HG03565 (cell line): ENCODE results near the gene SMG5.
"Not testable (repeated sequence)": the region's sequence is repeated elsewhere in the genome, so short reads cannot be mapped to it uniquely, and the experiment has no call there.

Experiments used
- ATAC-seq: cut with Tn5 transposase; IDR thresholded peaks from one replicate; pipeline ENCODE4 v1.9.1; 2021; ENCODE audit warnings: mild to moderate bottlenecking, moderate library complexity; ENCODE audit not compliant: unreplicated experiment

SMG5 gene

GRCh38 chr1:156282479-156283222 is at the start of gene SMG5:
TSS of gene SMG5 (minus strand) at chr1:156282825. CDS start at chr1:156282680, 145 bp downstream.
- peak; percentile 65 for ATAC-seq

DNA sequence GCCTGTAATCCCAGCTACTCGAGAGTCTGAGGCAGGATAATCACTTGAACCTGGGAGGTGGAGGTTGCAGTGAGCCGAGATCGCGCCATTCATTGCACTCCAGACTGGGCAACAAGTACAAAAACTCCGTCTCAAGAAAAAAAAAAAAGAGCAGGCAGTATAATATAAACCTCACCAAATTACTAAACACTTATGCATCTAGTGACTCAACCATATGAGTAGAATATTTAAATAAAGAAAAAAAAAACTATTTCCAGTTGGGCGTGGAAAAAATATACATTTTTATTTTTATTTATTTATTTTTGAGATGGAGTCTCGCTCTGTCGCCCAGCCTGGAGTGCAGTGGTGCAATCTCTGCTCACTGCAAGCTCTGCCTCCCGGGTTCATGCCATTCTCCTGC is 40.6 kb upstream of the SMG5 start:
- not testable (repeated sequence) for ATAC-seq

DNA sequence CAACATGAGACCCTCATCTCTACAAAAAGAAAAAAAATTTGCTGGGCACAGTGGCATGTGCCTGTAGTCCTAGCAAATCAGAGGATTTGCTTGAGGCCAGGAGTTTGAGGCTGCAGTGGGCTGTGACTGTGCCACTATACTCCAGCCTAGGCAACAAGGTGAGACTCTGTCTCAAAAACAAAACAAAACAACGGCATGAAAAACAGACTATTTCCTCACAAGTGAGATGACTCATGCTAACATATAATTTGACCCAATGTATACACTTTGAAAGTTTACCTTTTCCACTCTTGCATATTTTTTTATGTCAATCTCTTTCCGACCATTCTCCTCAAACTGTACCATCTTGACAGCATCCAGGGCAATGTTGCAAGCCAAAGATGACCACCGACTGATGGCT is 37.9 kb upstream of the SMG5 start:
- no peak for ATAC-seq

GRCh38 chr1:156319664-156320063 is 37.0 kb upstream of the SMG5 start:
- ATAC-seq = no peak

- no peak for ATAC-seq
These were observed 34.3 kb upstream of the SMG5 start for GRCh38 chr1:156316909-156317308.

DNA sequence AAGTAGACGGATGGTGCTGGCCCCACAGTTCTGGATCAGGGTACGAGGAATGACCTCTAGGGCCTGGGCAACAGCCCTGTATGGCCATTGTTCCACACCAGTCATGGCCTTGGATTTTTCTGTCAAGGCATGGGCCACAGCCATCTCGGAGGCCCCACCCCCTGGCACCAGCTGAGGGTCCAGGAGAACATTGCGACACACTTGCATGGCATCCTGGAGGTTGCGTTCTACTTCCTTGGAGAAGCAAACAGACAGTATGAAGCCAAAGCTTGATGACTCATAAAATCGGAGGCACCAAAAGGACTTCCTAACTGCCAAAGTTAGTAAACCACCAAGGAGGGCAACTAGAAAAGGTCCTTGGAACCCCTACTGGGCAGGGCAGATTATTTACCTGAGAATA is 28.3 kb upstream of the SMG5 start:
- no peak for ATAC-seq

DNA sequence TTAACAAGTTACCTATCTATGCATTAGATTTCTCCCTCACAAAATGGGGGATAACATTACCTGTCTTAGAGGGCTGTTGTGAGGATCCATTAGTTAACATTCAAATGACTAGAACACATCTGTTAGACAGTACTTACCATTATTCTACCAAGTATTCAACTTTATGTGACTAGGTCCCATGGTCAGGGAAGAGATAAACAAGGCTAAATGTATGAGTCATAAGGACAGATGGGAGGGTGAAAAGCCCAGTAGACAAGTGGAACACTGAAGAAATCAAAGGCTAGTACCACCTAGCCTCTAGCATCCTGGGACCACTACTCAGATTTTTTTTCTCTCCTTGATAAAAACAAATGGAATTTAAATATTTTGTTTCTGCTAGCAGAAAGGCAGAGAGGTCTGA is 25.5 kb upstream of the SMG5 start:
- ATAC-seq = no peak

GRCh38 chr1:156305215-156305614 is 22.6 kb upstream of the SMG5 start:
- no peak for ATAC-seq

- no peak for ATAC-seq
These were observed 20.6 kb upstream of the SMG5 start for GRCh38 chr1:156303241-156303640.

- no peak for ATAC-seq
These were observed 16.3 kb upstream of the SMG5 start, which contains the start of gene VHLL for GRCh38 chr1:156298852-156299357. TSS of gene VHLL (minus strand) at chr1:156299307. CDS start at chr1:156299189, 118 bp downstream.

DNA sequence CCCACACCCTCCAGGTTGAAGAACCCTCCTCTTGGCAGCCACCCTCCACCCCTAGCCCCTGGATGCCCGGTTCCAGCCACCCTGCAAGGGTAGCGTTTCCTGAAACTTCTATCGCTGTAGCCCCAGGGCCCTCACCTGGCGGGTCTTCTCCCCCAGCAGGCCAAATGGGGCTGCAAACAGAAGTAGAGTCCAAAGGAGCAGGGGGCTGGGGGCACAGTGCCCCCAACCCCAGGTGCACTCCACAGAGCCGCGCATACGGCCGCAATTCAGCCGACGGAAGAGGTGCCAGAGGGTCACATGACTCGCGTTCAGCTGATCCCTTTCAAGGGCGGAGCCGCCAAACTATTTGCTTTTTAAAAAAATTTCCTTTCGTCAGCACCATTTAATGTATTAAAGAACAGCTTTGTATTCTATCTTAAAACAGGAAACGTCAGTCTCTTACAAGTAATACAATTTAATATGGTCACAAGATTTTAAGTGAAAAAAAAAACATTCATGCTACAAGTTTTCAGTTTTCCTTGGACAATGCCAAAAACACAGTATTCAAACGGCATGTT is 12.8 kb upstream of the SMG5 start, which contains the start of gene GLMP:
GLMP (minus strand) TSS at position 289 of the 557 bp plus-strand sequence; CDS start at position 255, 34 bp downstream.
- no peak for ATAC-seq

GRCh38 chr1:156293895-156294294 is 11.3 kb upstream of the SMG5 start:
- ATAC-seq = no peak

DNA sequence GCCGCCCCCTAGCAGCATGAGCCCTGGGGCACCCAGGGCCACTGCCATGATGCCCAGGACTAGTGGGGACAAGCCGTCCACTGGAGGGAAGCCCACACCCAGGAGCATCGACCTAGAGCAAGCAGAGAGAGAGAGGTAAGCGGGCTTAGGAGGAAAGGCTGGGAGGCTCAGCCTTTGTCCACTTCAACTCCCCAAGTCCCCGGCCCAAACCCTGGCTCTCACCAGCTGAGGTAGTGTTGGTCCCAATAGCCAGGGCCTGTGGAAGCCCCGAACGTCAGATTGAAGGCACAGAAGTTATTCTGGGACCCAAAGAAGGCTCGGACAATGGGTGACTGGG is 10.4 kb upstream of the SMG5 start:
- ATAC-seq = no peak

GRCh38 chr1:156291226-156292061 is 8.8 kb upstream of the SMG5 start:
- ATAC-seq = no peak

- ATAC-seq = no peak
These were observed 7.2 kb upstream of the SMG5 start for GRCh38 chr1:156289857-156290256.

GRCh38 chr1:156286061-156286460 is 3.4 kb upstream of the SMG5 start:
- ATAC-seq = no peak

GRCh38 chr1:156285437-156285836 is 2.8 kb upstream of the SMG5 start:
- no peak for ATAC-seq

- no peak for ATAC-seq
These were observed 2.1 kb upstream of the SMG5 start for GRCh38 chr1:156284757-156285156.

DNA sequence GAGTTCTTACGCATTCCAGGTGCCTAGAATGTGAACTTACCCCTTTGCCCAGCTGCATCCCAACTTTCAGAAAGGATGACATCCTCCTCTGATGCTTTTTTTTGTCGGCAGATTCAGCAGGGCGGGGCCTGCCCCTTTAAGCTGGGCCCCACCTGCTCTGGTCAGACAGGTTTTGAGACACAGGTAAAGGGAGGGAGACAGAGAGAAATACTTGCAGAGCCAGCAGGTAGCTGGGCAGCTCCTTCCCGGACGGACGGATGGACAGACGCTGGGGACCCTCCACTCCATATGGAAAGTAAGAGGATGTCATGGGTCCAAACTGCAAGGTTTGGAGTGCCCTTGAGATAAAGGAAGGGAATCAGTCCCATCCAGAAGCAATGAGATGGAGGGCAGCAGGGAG is 1.5 kb upstream of the SMG5 start, which contains the start of gene TMEM79:
TMEM79 (plus strand) TSS at position 214 of the 400 bp plus-strand sequence. CDS start 902 bp downstream, outside the sequence.
- ATAC-seq = no peak

GRCh38 chr1:156283521-156283920 is 896 bp upstream of the SMG5 start:
- ATAC-seq = no peak

GRCh38 chr1:156281693-156282478 is 739 bp downstream of the SMG5 start:
- ATAC-seq = no peak
